Stomach (tissue), 9 donors: ENCODE data around the gene ZC3HAV1. TPM values are rescaled to one million over a fixed set of nuclear protein-coding genes. Genes with fewer than 3 reads are reported as not detected.
"Not testable (repeated sequence)": the region's sequence is repeated elsewhere in the genome, so short reads cannot be mapped to it uniquely, and the experiment has no call there.

Source experiments
- DNase-seq, 2 donors: peaks; one replicate each; pipeline versions ENCODE4 v3.0.0 to v3.0.0-alpha.2; 2013 to 2019
- H3K27ac ChIP-seq, 5 donors: fragments of 200-600 bp in 4 of 5; sonication (generic) in 4 of 5; one replicate each; pipeline ENCODE4 v1.5.1; 2013 to 2019; ENCODE audit warnings: mild to moderate bottlenecking in 1 of 5, moderate library complexity in 1 of 5
- H3K27me3 ChIP-seq, 3 donors: fragments of 200-600 bp; sonication (generic); one replicate each; pipeline ENCODE4 v1.5.1; 2017 to 2019; ENCODE audit warnings: mixed run types in 1 of 3
- H3K36me3 ChIP-seq, 4 donors: fragments of 200-600 bp; sonication (generic); 1 replicate in 3 of 4; 2 replicates in 1 of 4; pipeline ENCODE4 v1.5.1; 2016 to 2019
- H3K4me1 ChIP-seq, 4 donors: fragments of 200-600 bp; sonication (generic); one replicate each; pipeline ENCODE4 v1.5.1; 2016 to 2019
- H3K4me3 ChIP-seq, 4 donors: fragments of 200-600 bp; sonication (generic) in 3 of 4; one replicate each; pipeline ENCODE4 v1.5.1; 2016 to 2019; ENCODE audit warnings: mild to moderate bottlenecking in 1 of 4
- H3K9me3 ChIP-seq, 4 donors: fragments of 200-600 bp; sonication (generic); one replicate each; pipeline ENCODE4 v1.5.1; 2016 to 2019
- EP300 ChIP-seq: sonication (generic); formaldehyde crosslinking; IDR thresholded peaks from one replicate; pipeline ENCODE4 v1.6.1; 2017; ENCODE audit warnings: antibody characterized with exemption
- POLR2A ChIP-seq, 4 donors: fragments of 450-650 bp; IDR thresholded peaks; one replicate each; pipeline ENCODE4 v1.6.1; 2016; ENCODE audit warnings: antibody characterized with exemption in 4 of 4, control low read depth in 2 of 4, mild to moderate bottlenecking in 1 of 4, moderate library complexity in 1 of 4
- POLR2AphosphoS5 ChIP-seq, 3 donors: sonication (generic); formaldehyde crosslinking; IDR thresholded peaks; one replicate each; pipeline ENCODE4 v1.6.1; 2016; ENCODE audit warnings: antibody characterized with exemption in 3 of 3
- WGBS, 5 donors: extraction: QIAGEN DNeasy Blood & Tissue Kit in 3 of 5; methylation state at CpG; one replicate each; pipeline versions ENCODE4 v1.1.5 to v1.1.7; 2013 to 2018; 5-methylcytosine and 5-hydroxymethylcytosine counted together
- intact Hi-C: fragments of 100-400 bp; cut with DNase I; formaldehyde crosslinking; loops from one replicate; pipeline ENCODE4 v1.15.1; 2023; ENCODE audit warnings: low total_unique reads
- polyA plus RNA-seq, 3 donors: library from polyadenylated mRNA; stranded (reverse); fragments of 200-250 nt; gene quantifications; one replicate each; pipeline ENCODE4 v1.2.3, GENCODE V29; 2013
- total RNA-seq, 5 donors: library from RNA; depleted of rRNA; stranded (reverse); fragments of >200 nt; gene quantifications; one replicate each; pipeline versions ENCODE4 v1.1.0 to v1.2.3, GENCODE V29; 2014 to 2016
- TF ChIP-seq, protein P1 (sequence below), 7 experiments: fragments of 450-650 bp in 4 of 7; fragments of 200-600 bp in 3 of 7; sonication (generic) in 3 of 7; IDR thresholded peaks; one replicate each; pipeline ENCODE4 v1.5.1; 2016 to 2019; ENCODE audit warnings: antibody characterized with exemption in 7 of 7, control low read depth in 2 of 7, mild to moderate bottlenecking in 1 of 7
- donor health status: healthy with polysubstance abuse.
- donor health status: Bipolar disorder and iron deficiency.
- donor health status: healthy.

Gene ZC3HAV1
- total and polyA plus RNA-seq, 8 donors = 5.5 to 34.3 (median 12.9) TPM

DNA sequence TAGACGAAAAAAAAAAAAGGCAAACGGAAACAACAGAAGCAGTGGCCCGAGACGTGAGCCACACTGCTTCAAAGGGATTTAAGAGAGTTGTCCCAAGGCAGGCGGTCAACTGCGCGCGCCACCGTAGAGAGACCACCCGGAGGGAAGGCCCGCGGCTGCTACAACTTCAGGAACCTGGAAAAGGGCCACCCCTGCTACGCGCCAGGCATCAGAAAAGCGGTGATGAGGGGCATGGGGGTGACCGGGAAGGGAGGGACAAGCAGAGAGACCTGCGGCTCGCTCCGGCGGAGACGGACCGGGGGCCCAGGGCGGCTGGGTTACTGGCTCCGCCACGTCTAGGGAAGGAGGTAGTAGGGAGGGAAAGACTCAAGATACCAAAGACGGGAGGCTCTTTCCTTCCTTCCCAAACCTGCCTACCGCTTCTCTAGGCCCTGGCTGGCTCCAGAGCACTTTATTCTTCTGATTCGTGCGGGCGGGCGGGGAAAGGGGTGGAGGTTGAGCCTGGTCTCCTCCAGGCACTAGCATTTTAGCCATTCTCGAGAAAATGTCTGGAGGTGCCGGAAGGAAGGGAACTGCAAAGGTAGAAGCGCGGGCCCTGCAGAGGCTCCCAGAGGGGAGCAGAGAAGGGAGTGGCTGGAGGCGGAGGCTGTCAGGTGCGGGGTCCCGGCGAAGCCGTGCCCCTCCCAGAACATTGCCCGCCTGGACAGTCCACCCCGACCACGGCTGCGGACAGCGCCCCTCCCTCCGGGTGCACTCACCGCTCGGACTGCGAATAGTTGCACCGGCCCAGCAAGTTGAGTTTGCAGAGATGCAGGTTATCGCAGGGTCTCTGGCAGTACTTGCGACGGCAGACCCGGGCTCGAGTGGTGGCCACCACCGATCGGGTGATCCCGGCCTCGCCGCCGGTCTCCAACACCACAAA, 993 bp downstream of the ZC3HAV1 start:
- H3K4me1 ChIP-seq = peaks cover 0 to 65% (median 35%) of the 10 kb centered on the region in 4 donors
- TF ChIP-seq POLR2A (IDR thresholded peaks at IDR 0.05) = no peak
- TF ChIP-seq, protein P1, sequence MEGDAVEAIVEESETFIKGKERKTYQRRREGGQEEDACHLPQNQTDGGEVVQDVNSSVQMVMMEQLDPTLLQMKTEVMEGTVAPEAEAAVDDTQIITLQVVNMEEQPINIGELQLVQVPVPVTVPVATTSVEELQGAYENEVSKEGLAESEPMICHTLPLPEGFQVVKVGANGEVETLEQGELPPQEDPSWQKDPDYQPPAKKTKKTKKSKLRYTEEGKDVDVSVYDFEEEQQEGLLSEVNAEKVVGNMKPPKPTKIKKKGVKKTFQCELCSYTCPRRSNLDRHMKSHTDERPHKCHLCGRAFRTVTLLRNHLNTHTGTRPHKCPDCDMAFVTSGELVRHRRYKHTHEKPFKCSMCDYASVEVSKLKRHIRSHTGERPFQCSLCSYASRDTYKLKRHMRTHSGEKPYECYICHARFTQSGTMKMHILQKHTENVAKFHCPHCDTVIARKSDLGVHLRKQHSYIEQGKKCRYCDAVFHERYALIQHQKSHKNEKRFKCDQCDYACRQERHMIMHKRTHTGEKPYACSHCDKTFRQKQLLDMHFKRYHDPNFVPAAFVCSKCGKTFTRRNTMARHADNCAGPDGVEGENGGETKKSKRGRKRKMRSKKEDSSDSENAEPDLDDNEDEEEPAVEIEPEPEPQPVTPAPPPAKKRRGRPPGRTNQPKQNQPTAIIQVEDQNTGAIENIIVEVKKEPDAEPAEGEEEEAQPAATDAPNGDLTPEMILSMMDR (IDR thresholded peaks at IDR 0.05) = no peak
- no peak for TF ChIP-seq POLR2AphosphoS5 (IDR thresholded peaks at IDR 0.05)
- TF ChIP-seq EP300 = no peak
- no peaks in the 10 kb centered on the region for H3K36me3 ChIP-seq
- no peaks in the 10 kb centered on the region for H3K9me3 ChIP-seq
- H3K27me3 ChIP-seq = no peaks in the 10 kb centered on the region
- peak overlapping the region; percentile 96 to 99 (median 97) for H3K27ac ChIP-seq
- DNase-seq = peak; percentile 38 to 62
- peak overlapping the region; percentile 83 to 99 (median 94) for H3K4me3 ChIP-seq
- WGBS, 5 donors = 0 to 2% (median 1%) methylated on average over 45 to 61 of the region's 61 CpGs
- intact Hi-C loops = no loop called here

GRCh38 chr7:139106959-139107358, 2.6 kb downstream of the ZC3HAV1 start:
- Histone ChIP-seq H3K36me3 (no peaks in the 10 kb centered on the region), H3K4me1 (peaks cover 0 to 81% (median 40%) of the 10 kb centered on the region in 4 donors), H3K4me3 (peak overlapping the region; percentile 83 to 99 (median 94)), H3K9me3 (no peaks in the 10 kb centered on the region), H3K27ac (peak overlapping the region in 3 of 5 donors; percentile 96 to 99 (median 96)), H3K27me3 (no peaks in the 10 kb centered on the region)
- WGBS, 5 donors = 38 to 64% (median 47%) methylated on average over 2 of the region's 2 CpGs
- intact Hi-C loops = no loop called here
- DNase-seq = no peak
- TF ChIP-seq POLR2A (IDR thresholded peaks at IDR 0.05) (no peak), EP300 (no peak), POLR2AphosphoS5 (IDR thresholded peaks at IDR 0.05) (no peak)
- TF ChIP-seq, protein P1 (IDR thresholded peaks at IDR 0.05) = no peak

DNA sequence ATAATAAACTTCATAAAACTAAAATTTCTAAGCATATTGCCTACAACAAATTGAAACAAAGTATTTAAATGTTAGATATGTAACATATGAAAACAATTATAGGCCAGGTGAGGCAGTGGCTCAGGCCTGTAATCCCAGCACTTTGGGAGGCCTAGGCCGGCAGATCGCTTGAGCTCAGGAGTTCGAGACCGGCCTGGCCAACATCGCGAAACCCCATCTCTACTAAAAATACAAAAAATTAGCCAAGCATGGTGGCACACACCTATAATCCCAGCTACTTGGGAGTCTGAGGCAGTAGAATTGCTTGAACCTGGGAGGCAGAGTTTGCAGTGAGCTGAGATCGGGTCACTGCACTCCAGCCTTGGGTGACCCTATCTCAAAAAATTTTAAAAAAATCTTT, 3.3 kb downstream of the ZC3HAV1 start:
- DNase-seq, intact Hi-C loops, H3K9me3 ChIP-seq, H3K27me3 ChIP-seq, H3K36me3 ChIP-seq: not testable (repeated sequence)
- 74 to 85% (median 83%) methylated on average over 7 of the region's 7 CpGs for WGBS, 5 donors
- Histone ChIP-seq H3K27ac (peak overlapping the region in 3 of 5 donors; percentile 59 to 99 (median 96)), H3K4me1 (peaks cover 0 to 79% (median 41%) of the 10 kb centered on the region in 4 donors), H3K4me3 (peak overlapping the region in 3 of 4 donors; percentile 83 to 99 (median 97))

GRCh38 chr7:139105484-139105883, 4.0 kb downstream of the ZC3HAV1 start:
- Histone ChIP-seq H3K27me3 (no peaks in the 10 kb centered on the region), H3K36me3 (no peaks in the 10 kb centered on the region), H3K9me3 (no peaks in the 10 kb centered on the region), H3K27ac (peak overlapping the region in 3 of 5 donors; percentile 65 to 96 (median 73)), H3K4me1 (peaks cover 0 to 72% (median 39%) of the 10 kb centered on the region in 4 donors), H3K4me3 (peak overlapping the region in 1 of 4 donors; percentile 97)
- WGBS, 5 donors = 48 to 59% (median 55%) methylated on average over 3 of the region's 3 CpGs
- no peak for DNase-seq
- TF ChIP-seq, protein P1 (IDR thresholded peaks at IDR 0.05) = no peak
- TF ChIP-seq POLR2A (IDR thresholded peaks at IDR 0.05) = no peak
- no peak for TF ChIP-seq POLR2AphosphoS5 (IDR thresholded peaks at IDR 0.05)
- TF ChIP-seq EP300 = no peak
- intact Hi-C loops = no loop called here
